DND-41 (cell line): ENCODE measurements around the gene AKAP6.
"Not testable (repeated sequence)": the region's sequence is repeated elsewhere in the genome, so short reads cannot be mapped to it uniquely, and the experiment has no call there.

Experiments
- CTCF ChIP-seq: IDR thresholded peaks from 2 replicates; pipeline ENCODE4 v1.5.1; 2012; ENCODE audit warnings: borderline replicate concordance, low read length, moderate library complexity, mild to moderate bottlenecking; ENCODE audit not compliant: poor library complexity, severe bottlenecking; ENCODE audit errors: extremely low read depth
- EZH2 ChIP-seq: IDR thresholded peaks from 3 replicates; pipeline ENCODE4 v1.6.1; 2012; ENCODE audit warnings: borderline replicate concordance, low read depth, mild to moderate bottlenecking, moderate library complexity, low read length, inconsistent platforms; ENCODE audit not compliant: severe bottlenecking

- not testable (repeated sequence) for TF ChIP-seq CTCF, EZH2
Observed at GRCh38 chr14:32462553-32462952, 133.5 kb downstream of the AKAP6 start.
